Measurements from ENCODE around the gene PPBP. TPM values are rescaled to one million over a fixed set of nuclear protein-coding genes. Genes with fewer than 3 reads are reported as not detected.
A peak's percentile ranks its signal among the peaks of the same experiment; 100 is the strongest.
"Not testable (repeated sequence)": the region's sequence is repeated elsewhere in the genome, so short reads cannot be mapped to it uniquely, and the experiment has no call there.

The PPBP gene
- polyA plus RNA-seq, 1 donor = 1.8 TPM

- Histone ChIP-seq H3K9me3 (ENCODE audit: control insufficient read depth, low read depth, low read length) (peaks cover 4% of the 10 kb centered on the region), H3K27me3 (ENCODE audit: control insufficient read depth, insufficient read depth, low read length) (peaks cover 5% of the 10 kb centered on the region), H3K27ac (ENCODE audit: low read length) (no peak within 1 kb of the TSS), H3K4me3 (ENCODE audit: low read length) (peak within 1 kb of the TSS; percentile 34), H3K4me1 (ENCODE audit: control insufficient read depth, insufficient read depth, low read length) (no peaks in the 10 kb centered on the region), H3K36me3 (ENCODE audit: control insufficient read depth, insufficient read depth, low read length) (no peaks in the 10 kb centered on the region)
- DNase-seq = peak; percentile 16 to 62
- WGBS (ENCODE audit: insufficient coverage, low lambda C conversion rate) = no CpG with 5 or more reads among the region's 46 CpGs
These were observed 10.3 kb upstream of the PPBP start, which contains the start of gene CXCL5 for GRCh38 chr4:73998040-73999011. Gene CXCL5 (minus strand): TSS chr4:73998677. CDS start chr4:73998581, 96 bp downstream.

GRCh38 chr4:73992050-73992449, 4.1 kb upstream of the PPBP start:
- DNase-seq = no peak
- H3K4me3 ChIP-seq (ENCODE audit: low read length) = no peak overlapping the region
- no peaks in the 10 kb centered on the region for H3K36me3 ChIP-seq (ENCODE audit: control insufficient read depth, insufficient read depth, low read length)
- WGBS (ENCODE audit: insufficient coverage, low lambda C conversion rate) = no CpG with 5 or more reads among the region's 1 CpG
- H3K9me3 ChIP-seq (ENCODE audit: control insufficient read depth, low read depth, low read length) = no peaks in the 10 kb centered on the region
- no peaks in the 10 kb centered on the region for H3K4me1 ChIP-seq (ENCODE audit: control insufficient read depth, insufficient read depth, low read length)
- no peak overlapping the region for H3K27ac ChIP-seq (ENCODE audit: low read length)
- H3K27me3 ChIP-seq (ENCODE audit: control insufficient read depth, insufficient read depth, low read length) = no peaks in the 10 kb centered on the region

- Histone ChIP-seq H3K4me3 (ENCODE audit: low read length) (no peak overlapping the region), H3K9me3 (ENCODE audit: control insufficient read depth, low read depth, low read length) (no peaks in the 10 kb centered on the region), H3K27me3 (ENCODE audit: control insufficient read depth, insufficient read depth, low read length) (no peaks in the 10 kb centered on the region), H3K27ac (ENCODE audit: low read length) (no peak overlapping the region), H3K4me1 (ENCODE audit: control insufficient read depth, insufficient read depth, low read length) (no peaks in the 10 kb centered on the region), H3K36me3 (ENCODE audit: control insufficient read depth, insufficient read depth, low read length) (no peaks in the 10 kb centered on the region)
- WGBS (ENCODE audit: insufficient coverage, low lambda C conversion rate) = 100% methylated on average over 1 of the region's 1 CpG
- no peak for DNase-seq
These were observed 3.7 kb upstream of the PPBP start for GRCh38 chr4:73991742-73992000.

- H3K4me3 ChIP-seq (ENCODE audit: low read length) = no peak overlapping the region
- no peaks in the 10 kb centered on the region for H3K4me1 ChIP-seq (ENCODE audit: control insufficient read depth, insufficient read depth, low read length)
- no peak for DNase-seq
- H3K27ac ChIP-seq (ENCODE audit: low read length) = no peak overlapping the region
- H3K36me3 ChIP-seq (ENCODE audit: control insufficient read depth, insufficient read depth, low read length) = no peaks in the 10 kb centered on the region
- no peaks in the 10 kb centered on the region for H3K27me3 ChIP-seq (ENCODE audit: control insufficient read depth, insufficient read depth, low read length)
- H3K9me3 ChIP-seq (ENCODE audit: control insufficient read depth, low read depth, low read length) = no peaks in the 10 kb centered on the region
- 95% methylated on average over 6 of the region's 9 CpGs for WGBS (ENCODE audit: insufficient coverage, low lambda C conversion rate)
These were observed 3.2 kb upstream of the PPBP start for GRCh38 chr4:73990988-73991741.

- Histone ChIP-seq H3K27ac (ENCODE audit: low read length) (no peak overlapping the region), H3K4me1 (ENCODE audit: control insufficient read depth, insufficient read depth, low read length) (no peaks in the 10 kb centered on the region), H3K36me3 (ENCODE audit: control insufficient read depth, insufficient read depth, low read length) (no peaks in the 10 kb centered on the region), H3K9me3 (ENCODE audit: control insufficient read depth, low read depth, low read length) (no peaks in the 10 kb centered on the region), H3K27me3 (ENCODE audit: control insufficient read depth, insufficient read depth, low read length) (no peaks in the 10 kb centered on the region), H3K4me3 (ENCODE audit: low read length) (no peak overlapping the region)
- DNase-seq = no peak
- WGBS (ENCODE audit: insufficient coverage, low lambda C conversion rate) = 90% methylated on average over 2 of the region's 5 CpGs
These were observed 1.9 kb upstream of the PPBP start for GRCh38 chr4:73989928-73990327.

- no peak overlapping the region for H3K27ac ChIP-seq (ENCODE audit: low read length)
- H3K4me1 ChIP-seq (ENCODE audit: control insufficient read depth, insufficient read depth, low read length) = no peaks in the 10 kb centered on the region
- no peaks in the 10 kb centered on the region for H3K9me3 ChIP-seq (ENCODE audit: control insufficient read depth, low read depth, low read length)
- WGBS (ENCODE audit: insufficient coverage, low lambda C conversion rate) = no CpG with 5 or more reads among the region's 3 CpGs
- no peak overlapping the region for H3K4me3 ChIP-seq (ENCODE audit: low read length)
- H3K36me3 ChIP-seq (ENCODE audit: control insufficient read depth, insufficient read depth, low read length) = no peaks in the 10 kb centered on the region
- DNase-seq = no peak
- no peaks in the 10 kb centered on the region for H3K27me3 ChIP-seq (ENCODE audit: control insufficient read depth, insufficient read depth, low read length)
These were observed 1.0 kb upstream of the PPBP start for GRCh38 chr4:73989031-73989430.

GRCh38 chr4:73985528-73985852, 2.5 kb downstream of the PPBP start:
- H3K27me3 ChIP-seq (ENCODE audit: control insufficient read depth, insufficient read depth, low read length) = no peaks in the 10 kb centered on the region
- H3K4me1 ChIP-seq (ENCODE audit: control insufficient read depth, insufficient read depth, low read length) = no peaks in the 10 kb centered on the region
- no peaks in the 10 kb centered on the region for H3K9me3 ChIP-seq (ENCODE audit: control insufficient read depth, low read depth, low read length)
- WGBS (ENCODE audit: insufficient coverage, low lambda C conversion rate) = no CpG with 5 or more reads among the region's 1 CpG
- H3K4me3 ChIP-seq (ENCODE audit: low read length) = no peak overlapping the region
- H3K27ac ChIP-seq (ENCODE audit: low read length) = no peak overlapping the region
- H3K36me3 ChIP-seq (ENCODE audit: control insufficient read depth, insufficient read depth, low read length) = no peaks in the 10 kb centered on the region
- no peak for DNase-seq

- Histone ChIP-seq H3K27me3 (ENCODE audit: control insufficient read depth, insufficient read depth, low read length) (no peaks in the 10 kb centered on the region), H3K36me3 (ENCODE audit: control insufficient read depth, insufficient read depth, low read length) (no peaks in the 10 kb centered on the region), H3K27ac (ENCODE audit: low read length) (no peak overlapping the region), H3K4me1 (ENCODE audit: control insufficient read depth, insufficient read depth, low read length) (no peaks in the 10 kb centered on the region), H3K9me3 (ENCODE audit: control insufficient read depth, low read depth, low read length) (no peaks in the 10 kb centered on the region), H3K4me3 (ENCODE audit: low read length) (no peak overlapping the region)
- no peak for DNase-seq
- 100% methylated on average over 2 of the region's 4 CpGs for WGBS (ENCODE audit: insufficient coverage, low lambda C conversion rate)
These were observed 3.1 kb downstream of the PPBP start for GRCh38 chr4:73984736-73985527.

GRCh38 chr4:73981175-73981574, 6.8 kb downstream of the PPBP start:
- not testable (repeated sequence) for H3K36me3 ChIP-seq (ENCODE audit: control insufficient read depth, insufficient read depth, low read length); DNase-seq; H3K27me3 ChIP-seq (ENCODE audit: control insufficient read depth, insufficient read depth, low read length); H3K27ac ChIP-seq (ENCODE audit: low read length); H3K4me3 ChIP-seq (ENCODE audit: low read length); H3K4me1 ChIP-seq (ENCODE audit: control insufficient read depth, insufficient read depth, low read length); H3K9me3 ChIP-seq (ENCODE audit: control insufficient read depth, low read depth, low read length)
- WGBS (ENCODE audit: insufficient coverage, low lambda C conversion rate) = no CpG with 5 or more reads among the region's 7 CpGs

GRCh38 chr4:73979407-73979957, 8.5 kb downstream of the PPBP start:
- no peaks in the 10 kb centered on the region for H3K27me3 ChIP-seq (ENCODE audit: control insufficient read depth, insufficient read depth, low read length)

More at GRCh38 chr4:73979407-73979957, 8.5 kb downstream of the PPBP start:
- WGBS (ENCODE audit: insufficient coverage, low lambda C conversion rate) = no CpG with 5 or more reads among the region's 3 CpGs
- no peak overlapping the region for H3K27ac ChIP-seq (ENCODE audit: low read length)
- DNase-seq = no peak
- H3K4me3 ChIP-seq (ENCODE audit: low read length) = no peak overlapping the region
- H3K9me3 ChIP-seq (ENCODE audit: control insufficient read depth, low read depth, low read length) = no peaks in the 10 kb centered on the region
- no peaks in the 10 kb centered on the region for H3K4me1 ChIP-seq (ENCODE audit: control insufficient read depth, insufficient read depth, low read length)
- no peaks in the 10 kb centered on the region for H3K36me3 ChIP-seq (ENCODE audit: control insufficient read depth, insufficient read depth, low read length)

All from large intestine (tissue), 3 donors.